ENCODE results near the gene LYRM2.

LYRM2 gene

DNA sequence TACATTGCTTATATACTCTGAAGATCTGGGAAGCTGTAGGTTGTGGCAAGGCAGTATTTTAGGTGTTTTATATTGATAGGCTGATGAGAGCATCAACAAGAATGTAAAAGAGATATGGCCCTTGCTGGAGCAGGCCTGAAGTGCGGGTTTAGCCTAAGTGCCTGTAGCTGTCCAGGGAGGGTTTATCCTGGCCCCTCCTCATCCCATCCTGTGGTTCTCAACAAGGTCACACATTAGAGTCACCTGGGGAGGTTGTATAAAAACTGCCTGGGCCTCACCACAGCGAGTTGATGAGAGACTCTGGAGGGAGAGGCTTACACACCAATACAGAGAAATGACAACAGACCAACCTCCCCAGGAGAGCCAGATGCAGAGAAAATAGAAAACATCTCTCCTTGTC lies 48.4 kb downstream of the LYRM2 start:
- DNase-seq = no peak

- DNase-seq = no peak
Observed at GRCh38 chr6:89589297-89590025, 49.1 kb downstream of the LYRM2 start.

GRCh38 chr6:89585154-89585553 lies 53.4 kb downstream of the LYRM2 start:
- no peak for DNase-seq

DNA sequence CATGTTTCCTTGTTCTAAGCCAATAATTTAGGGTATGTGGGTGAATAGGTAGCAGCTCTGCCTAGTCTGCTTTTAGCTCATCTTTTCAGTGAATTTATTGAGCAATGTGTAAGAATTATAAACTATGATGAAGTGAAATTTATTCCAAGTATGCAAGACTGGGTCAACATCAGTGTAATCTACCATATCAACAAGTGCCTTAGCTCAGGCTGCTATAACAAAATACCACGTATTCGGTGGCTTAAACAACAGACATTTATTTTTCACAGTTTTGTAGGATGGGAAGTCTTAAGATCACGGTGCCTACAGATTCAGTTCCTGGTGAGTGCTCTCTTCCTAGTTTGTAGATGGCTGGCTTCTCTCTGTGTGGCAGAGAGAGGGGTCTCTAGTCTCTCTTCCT lies 54.0 kb downstream of the LYRM2 start:
- no peak for DNase-seq

DNA sequence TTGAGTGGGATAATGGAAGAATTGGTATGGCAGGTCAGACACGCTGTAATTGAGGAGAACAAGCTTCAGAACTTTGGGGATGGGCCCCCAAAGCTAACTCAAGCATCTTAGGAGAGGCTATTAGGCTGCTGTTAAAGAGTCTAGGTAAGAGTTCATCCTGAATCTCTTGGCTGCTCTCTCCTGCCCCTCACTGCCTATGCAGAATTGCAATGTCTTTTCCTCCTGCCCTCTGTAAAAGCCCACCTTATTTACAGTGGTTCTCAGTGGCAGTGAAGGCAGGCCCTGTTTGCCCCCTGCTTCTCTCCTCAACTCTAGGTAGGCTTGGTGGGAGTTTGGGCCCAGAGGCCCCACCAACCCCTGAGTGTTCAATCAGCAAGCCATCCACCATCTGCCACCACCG lies 55.0 kb downstream of the LYRM2 start:
- no peak for DNase-seq

- DNase-seq = no peak
Observed at GRCh38 chr6:89582669-89583325, 55.8 kb downstream of the LYRM2 start.

GRCh38 chr6:89581689-89582088 lies 56.9 kb downstream of the LYRM2 start:
- DNase-seq = no peak

GRCh38 chr6:89580997-89581666 lies 57.4 kb downstream of the LYRM2 start:
- no peak for DNase-seq

DNA sequence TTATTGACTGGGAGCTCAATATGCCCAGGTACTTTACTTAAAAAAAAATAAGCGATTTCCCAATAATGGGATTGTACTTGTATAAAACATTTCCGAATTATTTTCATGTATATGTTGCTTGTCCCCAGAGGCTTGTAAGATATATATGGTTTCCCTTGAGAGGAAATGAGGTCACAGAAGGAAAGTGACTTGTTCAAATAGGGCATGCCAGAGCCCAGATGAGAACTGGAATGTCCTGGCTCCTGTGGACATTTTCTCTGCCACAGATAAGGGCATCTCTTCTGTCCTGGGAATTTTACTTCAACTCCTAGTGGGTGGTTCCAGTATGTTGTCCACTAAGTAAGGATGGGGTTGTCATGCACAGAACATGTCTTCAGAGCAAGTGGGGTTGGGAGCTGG lies 63.0 kb downstream of the LYRM2 start:
- DNase-seq = no peak

DNA sequence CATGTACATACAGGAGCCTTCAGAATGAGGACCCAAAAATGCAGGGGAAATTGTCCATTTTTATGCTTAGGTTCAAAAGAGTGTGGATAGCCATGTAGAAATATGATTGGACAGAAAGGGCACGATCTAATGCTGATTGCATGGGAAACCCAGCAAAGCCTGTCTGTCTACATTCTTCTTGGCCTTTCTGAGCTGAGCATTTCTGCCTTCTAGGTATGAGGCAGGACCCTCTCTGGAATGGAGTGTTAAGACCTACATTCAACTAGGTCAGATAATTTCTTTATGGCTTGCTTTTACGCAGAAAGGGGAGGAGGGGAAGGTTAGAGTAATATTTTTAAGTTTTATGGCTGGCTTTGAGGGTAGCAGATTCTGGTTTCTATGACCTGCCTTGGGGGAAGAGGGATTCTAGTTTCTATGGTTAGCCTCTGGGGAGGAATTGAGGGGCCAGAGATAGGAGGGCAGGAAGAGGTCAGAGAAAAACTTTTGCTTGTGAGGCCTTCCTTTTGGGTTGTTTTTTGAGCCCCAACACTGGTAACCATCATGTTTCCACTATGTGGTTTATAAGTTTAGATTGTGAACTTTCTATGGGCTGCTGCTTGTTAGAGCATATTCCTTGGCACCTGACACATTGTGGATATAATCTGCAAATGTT lies 63.5 kb downstream of the LYRM2 start:
- DNase-seq = no peak

GRCh38 chr6:89567630-89568390 lies 70.7 kb downstream of the LYRM2 start:
- DNase-seq = no peak

DNA sequence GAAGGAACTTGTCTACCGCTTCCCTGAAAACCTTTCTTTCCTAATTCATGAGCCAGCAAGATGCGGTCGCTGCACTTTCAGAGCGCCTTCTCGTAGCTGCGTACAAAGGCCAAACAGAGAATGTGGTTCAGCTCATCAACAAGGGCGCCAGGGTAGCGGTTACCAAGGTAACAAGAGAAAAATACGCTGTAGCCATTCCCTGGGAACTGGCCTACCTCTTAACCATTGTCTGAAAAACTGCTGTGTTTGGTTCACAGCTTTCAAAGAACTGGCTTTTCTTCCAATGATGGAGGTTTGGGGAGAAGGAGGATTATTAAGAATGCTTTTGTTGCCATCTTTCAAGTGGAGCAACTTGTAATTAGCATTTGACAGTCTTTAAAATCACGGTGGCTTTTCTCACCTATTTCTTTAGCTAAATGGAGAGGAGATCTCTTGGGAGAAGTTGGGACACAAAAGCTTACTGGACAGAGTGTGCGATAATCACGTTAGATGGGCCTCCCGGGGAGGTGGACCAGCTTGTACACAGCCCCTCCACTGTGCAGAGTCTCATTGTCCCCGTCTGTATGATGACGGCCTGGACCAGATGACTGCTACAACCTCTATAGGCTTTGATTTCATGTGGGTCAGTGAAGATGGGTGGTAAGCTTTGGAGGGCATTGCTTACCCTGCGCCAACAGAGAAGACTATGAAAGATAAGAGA lies 71.5 kb downstream of the LYRM2 start:
- no peak for DNase-seq

GRCh38 chr6:89566008-89566800 lies 72.3 kb downstream of the LYRM2 start:
- no peak for DNase-seq

GRCh38 chr6:89564752-89565427 lies 73.7 kb downstream of the LYRM2 start:
- no peak for DNase-seq

GRCh38 chr6:89563866-89564265 lies 74.7 kb downstream of the LYRM2 start:
- DNase-seq = no peak

- no peak for DNase-seq
Observed at GRCh38 chr6:89562093-89562973, 76.2 kb downstream of the LYRM2 start.

- no peak for DNase-seq
Observed at GRCh38 chr6:89559487-89559886, 79.1 kb downstream of the LYRM2 start.

DNA sequence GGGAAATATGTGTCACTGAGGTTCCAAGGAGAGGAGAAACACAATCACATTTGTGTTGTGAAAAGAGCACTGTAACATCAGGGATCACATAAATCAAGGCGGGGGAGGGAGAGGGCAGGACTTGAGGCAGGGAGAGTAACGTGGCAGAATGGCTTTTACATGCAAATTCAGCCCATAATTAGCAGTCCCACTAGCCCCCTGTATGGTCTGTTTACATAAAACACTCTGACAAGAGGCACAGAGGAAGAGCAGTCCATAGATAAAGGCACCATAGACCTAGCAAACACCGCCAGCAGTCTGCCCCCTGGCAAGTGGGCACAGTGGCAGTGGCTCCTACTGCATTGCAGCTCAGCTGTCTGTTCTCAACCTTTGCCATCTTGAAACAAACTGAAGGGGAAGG lies 82.7 kb downstream of the LYRM2 start:
- DNase-seq = no peak

- DNase-seq = no peak
Observed at GRCh38 chr6:89555031-89555430, 83.5 kb downstream of the LYRM2 start.

GRCh38 chr6:89554106-89554505 lies 84.4 kb downstream of the LYRM2 start:
- no peak for DNase-seq
